ENCODE results near the gene RGS18. TPM values are rescaled to one million over a fixed set of nuclear protein-coding genes. Genes with fewer than 3 reads are reported as not detected.
A peak's percentile ranks its signal among the peaks of the same experiment; 100 is the strongest.
"Not testable (repeated sequence)": the region's sequence is repeated elsewhere in the genome, so short reads cannot be mapped to it uniquely, and the experiment has no call there.

The RGS18 gene
- total and polyA plus RNA-seq, 2 donors from 2014 or later, result 0.34 to 6.2 TPM

DNA sequence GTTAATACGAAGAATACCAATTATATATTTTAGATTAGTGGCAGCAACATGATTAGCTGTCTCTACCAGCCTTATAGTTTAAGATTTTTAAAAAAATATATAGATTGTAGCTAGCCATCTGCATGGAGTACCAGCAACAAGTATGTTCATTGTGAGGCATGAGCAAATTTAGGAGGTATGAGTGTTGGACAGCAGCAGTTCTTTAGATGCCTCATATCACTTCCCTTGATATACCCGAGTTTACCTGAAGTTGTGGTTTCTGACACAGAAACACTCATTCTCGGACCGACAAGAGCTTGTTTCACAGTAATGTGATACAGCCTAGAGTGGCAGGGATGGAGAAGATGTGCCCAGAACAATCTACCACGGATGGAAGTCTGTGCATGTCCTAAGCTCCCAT lies 69.1 kb downstream of the RGS18 start:
- intact Hi-C loops (cut with DNase I), result no loop called here

GRCh38 chr1:192227980-192228379 lies 69.7 kb downstream of the RGS18 start:
- H3K9me3 ChIP-seq (ENCODE audit: control insufficient read depth in 2 of 3, insufficient read depth in 1 of 3, low read length in 3 of 3); H3K36me3 ChIP-seq (ENCODE audit: control insufficient read depth in 2 of 3, insufficient read depth in 3 of 3, low read length in 3 of 3); H3K27me3 ChIP-seq (ENCODE audit: control insufficient read depth, insufficient read depth, low read length); FAIRE-seq; H3K27ac ChIP-seq (ENCODE audit: low read depth in 2 of 2, low read length in 2 of 2); H3K4me1 ChIP-seq (ENCODE audit: control insufficient read depth in 2 of 3, insufficient read depth in 2 of 3, low read depth in 1 of 3, low read length in 3 of 3); H3K9ac ChIP-seq (ENCODE audit: low read length in 3 of 3); intact Hi-C loops (cut with DNase I); H3K4me3 ChIP-seq (ENCODE audit: low read length in 3 of 3): not testable (repeated sequence)
- peak in 1 of 5 donors; percentile 25 for DNase-seq

More for the DNA sequence above, 69.1 kb downstream of the RGS18 start:
- Histone ChIP-seq H3K4me1 (ENCODE audit: control insufficient read depth in 2 of 3, insufficient read depth in 2 of 3, low read depth in 1 of 3, low read length in 3 of 3) (no peaks in the 10 kb centered on the region), H3K27ac (ENCODE audit: low read depth in 2 of 2, low read length in 2 of 2) (no peak overlapping the region), H3K4me3 (ENCODE audit: low read length in 3 of 3) (no peak overlapping the region), H3K27me3 (ENCODE audit: control insufficient read depth, insufficient read depth, low read length) (no peaks in the 10 kb centered on the region), H3K9me3 (ENCODE audit: control insufficient read depth in 2 of 3, insufficient read depth in 1 of 3, low read length in 3 of 3) (no peaks in the 10 kb centered on the region), H3K9ac (ENCODE audit: low read length in 3 of 3) (no peak overlapping the region), H3K36me3 (ENCODE audit: control insufficient read depth in 2 of 3, insufficient read depth in 3 of 3, low read length in 3 of 3) (no peaks in the 10 kb centered on the region)
- DNase-seq (no peak), FAIRE-seq (no peak)
- TF ChIP-seq, protein P1, sequence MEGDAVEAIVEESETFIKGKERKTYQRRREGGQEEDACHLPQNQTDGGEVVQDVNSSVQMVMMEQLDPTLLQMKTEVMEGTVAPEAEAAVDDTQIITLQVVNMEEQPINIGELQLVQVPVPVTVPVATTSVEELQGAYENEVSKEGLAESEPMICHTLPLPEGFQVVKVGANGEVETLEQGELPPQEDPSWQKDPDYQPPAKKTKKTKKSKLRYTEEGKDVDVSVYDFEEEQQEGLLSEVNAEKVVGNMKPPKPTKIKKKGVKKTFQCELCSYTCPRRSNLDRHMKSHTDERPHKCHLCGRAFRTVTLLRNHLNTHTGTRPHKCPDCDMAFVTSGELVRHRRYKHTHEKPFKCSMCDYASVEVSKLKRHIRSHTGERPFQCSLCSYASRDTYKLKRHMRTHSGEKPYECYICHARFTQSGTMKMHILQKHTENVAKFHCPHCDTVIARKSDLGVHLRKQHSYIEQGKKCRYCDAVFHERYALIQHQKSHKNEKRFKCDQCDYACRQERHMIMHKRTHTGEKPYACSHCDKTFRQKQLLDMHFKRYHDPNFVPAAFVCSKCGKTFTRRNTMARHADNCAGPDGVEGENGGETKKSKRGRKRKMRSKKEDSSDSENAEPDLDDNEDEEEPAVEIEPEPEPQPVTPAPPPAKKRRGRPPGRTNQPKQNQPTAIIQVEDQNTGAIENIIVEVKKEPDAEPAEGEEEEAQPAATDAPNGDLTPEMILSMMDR (IDR thresholded peaks at IDR 0.05; ENCODE audit: borderline replicate concordance, extremely low read depth, insufficient read depth), result no peak

DNA sequence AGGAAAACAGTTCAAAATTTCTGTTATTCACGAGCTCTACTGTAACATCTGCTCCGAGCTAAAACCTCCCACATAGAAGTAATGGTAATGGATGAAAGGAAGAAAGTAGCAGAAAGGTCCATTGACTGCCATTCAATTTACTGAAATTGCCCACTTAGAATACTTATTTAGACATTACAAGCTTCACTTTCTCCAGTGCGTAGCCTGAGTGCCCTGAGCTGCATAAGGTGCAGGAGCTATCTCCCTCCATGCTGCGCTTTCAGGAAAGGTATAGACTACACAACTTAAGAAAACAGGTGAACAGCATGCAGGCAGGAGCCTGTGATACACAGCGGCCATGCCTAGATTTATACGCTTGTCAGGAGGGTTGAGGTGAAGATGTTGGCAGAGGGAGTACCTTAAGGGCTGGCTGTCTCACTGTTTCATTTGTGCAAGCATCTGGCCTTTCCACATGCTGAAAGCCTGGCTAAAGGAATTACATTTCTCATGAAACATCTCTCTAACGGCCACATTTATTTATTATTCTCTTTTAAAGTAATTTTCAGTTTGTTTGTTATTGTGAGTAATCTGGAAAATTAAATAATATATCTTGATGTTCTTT lies 74.7 kb downstream of the RGS18 start:
- no peak overlapping the region for H3K27ac ChIP-seq (ENCODE audit: low read depth in 2 of 2, low read length in 2 of 2)
- DNase-seq (no peak), FAIRE-seq (no peak)
- H3K36me3 ChIP-seq (ENCODE audit: control insufficient read depth in 2 of 3, insufficient read depth in 3 of 3, low read length in 3 of 3), result no peaks in the 10 kb centered on the region
- no peaks in the 10 kb centered on the region for H3K27me3 ChIP-seq (ENCODE audit: control insufficient read depth, insufficient read depth, low read length)
- H3K9ac ChIP-seq (ENCODE audit: low read length in 3 of 3), result no peak overlapping the region
- intact Hi-C loops (cut with DNase I), result no loop called here
- no peaks in the 10 kb centered on the region for H3K4me1 ChIP-seq (ENCODE audit: control insufficient read depth in 2 of 3, insufficient read depth in 2 of 3, low read depth in 1 of 3, low read length in 3 of 3)
- no peak overlapping the region for H3K4me3 ChIP-seq (ENCODE audit: low read length in 3 of 3)
- H3K9me3 ChIP-seq (ENCODE audit: control insufficient read depth in 2 of 3, insufficient read depth in 1 of 3, low read length in 3 of 3), result no peaks in the 10 kb centered on the region
- TF ChIP-seq, protein P1 (IDR thresholded peaks at IDR 0.05; ENCODE audit: borderline replicate concordance, extremely low read depth, insufficient read depth), result no peak

GRCh38 chr1:192235127-192235526 lies 76.9 kb downstream of the RGS18 start:
- no peaks in the 10 kb centered on the region for H3K4me1 ChIP-seq (ENCODE audit: control insufficient read depth in 2 of 3, insufficient read depth in 2 of 3, low read depth in 1 of 3, low read length in 3 of 3)
- intact Hi-C loops (cut with DNase I), result no loop called here
- H3K9ac ChIP-seq (ENCODE audit: low read length in 3 of 3), result no peak overlapping the region
- H3K27me3 ChIP-seq (ENCODE audit: control insufficient read depth, insufficient read depth, low read length), result no peaks in the 10 kb centered on the region
- TF ChIP-seq, protein P1 (IDR thresholded peaks at IDR 0.05; ENCODE audit: borderline replicate concordance, extremely low read depth, insufficient read depth), result no peak
- H3K4me3 ChIP-seq (ENCODE audit: low read length in 3 of 3), result no peak overlapping the region
- no peak for DNase-seq
- no peaks in the 10 kb centered on the region for H3K9me3 ChIP-seq (ENCODE audit: control insufficient read depth in 2 of 3, insufficient read depth in 1 of 3, low read length in 3 of 3)
- no peaks in the 10 kb centered on the region for H3K36me3 ChIP-seq (ENCODE audit: control insufficient read depth in 2 of 3, insufficient read depth in 3 of 3, low read length in 3 of 3)
- no peak overlapping the region for H3K27ac ChIP-seq (ENCODE audit: low read depth in 2 of 2, low read length in 2 of 2)
- FAIRE-seq, result no peak

Other genes starting within 250 kb of the RGS18 start
- not detected for gene RGS21, start 158.5 kb downstream of the RGS18 start, total RNA-seq
- not detected for gene RGS21, start 158.5 kb downstream of the RGS18 start, polyA plus RNA-seq (ENCODE audit: insufficient read depth, low read depth, low replicate concordance)

Measured in kidney (tissue), 14 donors.